ENCODE results near the gene TGFB3. TPM values are rescaled to one million over a fixed set of nuclear protein-coding genes. Genes with fewer than 3 reads are reported as not detected.

The TGFB3 gene
- total RNA-seq, 1 experiment from 2014 or later = 2.9 TPM

Other genes starting within 250 kb of the TGFB3 start
- 41.5 and 56.5 TPM in 2 replicates for gene IFT43, start 3.8 kb upstream of the TGFB3 start, total RNA-seq (2014; rRNA removed; shearing (Covaris generic))
- 86.1 and 123 TPM in 2 replicates for gene GPATCH2L, start 169.9 kb upstream of the TGFB3 start, total RNA-seq (2014; rRNA removed; shearing (Covaris generic))

Data from Daoy (cell line).